GM21526 (cell line): ENCODE measurements around the gene ZNF618.

Experiments
- ATAC-seq: cut with Tn5 transposase; IDR thresholded peaks from one replicate; pipeline ENCODE4 v1.9.1; 2021; ENCODE audit warnings: moderate library complexity; ENCODE audit not compliant: unreplicated experiment, low FRiP score

Gene ZNF618

DNA sequence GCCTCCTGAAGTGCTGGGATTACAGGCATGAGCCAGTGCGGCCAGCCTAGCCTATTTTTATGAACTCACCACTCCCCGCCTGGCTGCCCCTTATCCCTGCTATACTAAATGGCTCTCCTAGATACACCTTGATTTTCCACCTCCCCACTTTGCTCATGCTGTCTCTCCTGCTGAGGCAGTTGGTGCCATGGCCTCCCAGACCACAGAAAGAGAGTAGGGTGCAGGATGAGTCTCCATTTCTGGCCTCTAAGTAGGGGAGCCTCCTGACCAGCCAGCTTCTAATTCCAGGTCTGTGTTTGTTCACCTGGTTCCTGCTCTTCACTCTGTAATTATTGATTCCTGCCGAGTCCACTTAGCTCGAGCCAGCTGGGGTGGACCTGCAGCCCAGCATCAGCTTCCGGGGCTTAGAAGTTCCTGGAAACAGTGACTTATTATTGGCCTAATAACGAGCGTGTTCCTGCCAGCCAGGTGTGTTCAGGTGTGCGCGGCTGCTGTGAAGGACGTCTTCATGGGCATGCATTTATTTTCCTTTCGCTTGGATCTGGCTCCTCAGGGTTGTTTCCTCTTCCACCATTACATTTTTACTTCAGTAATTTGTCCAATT is 34.0 kb downstream of the ZNF618 start:
- no peak for ATAC-seq

- no peak for ATAC-seq
Observed at GRCh38 chr9:113911850-113912557, 35.9 kb downstream of the ZNF618 start.

DNA sequence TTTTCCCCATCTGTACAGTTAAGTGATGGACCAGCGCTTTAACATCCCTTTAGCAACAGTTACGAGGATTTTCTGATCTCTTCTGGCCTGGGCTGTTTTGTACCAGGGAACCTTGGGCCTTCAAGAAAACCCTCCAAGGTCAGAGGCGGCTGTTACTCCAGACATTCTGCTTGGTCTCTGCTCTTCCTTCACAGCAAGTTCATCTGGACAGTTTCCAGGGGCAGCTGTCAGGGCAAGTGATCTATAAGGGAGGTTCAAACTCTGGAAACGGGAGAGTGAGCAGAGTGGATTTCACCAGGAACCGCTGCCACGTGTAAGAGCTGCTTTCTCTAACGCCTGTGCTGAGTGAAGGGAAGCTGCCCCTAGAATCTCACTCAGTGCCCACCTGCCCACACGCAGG is 36.7 kb downstream of the ZNF618 start:
- no peak for ATAC-seq

DNA sequence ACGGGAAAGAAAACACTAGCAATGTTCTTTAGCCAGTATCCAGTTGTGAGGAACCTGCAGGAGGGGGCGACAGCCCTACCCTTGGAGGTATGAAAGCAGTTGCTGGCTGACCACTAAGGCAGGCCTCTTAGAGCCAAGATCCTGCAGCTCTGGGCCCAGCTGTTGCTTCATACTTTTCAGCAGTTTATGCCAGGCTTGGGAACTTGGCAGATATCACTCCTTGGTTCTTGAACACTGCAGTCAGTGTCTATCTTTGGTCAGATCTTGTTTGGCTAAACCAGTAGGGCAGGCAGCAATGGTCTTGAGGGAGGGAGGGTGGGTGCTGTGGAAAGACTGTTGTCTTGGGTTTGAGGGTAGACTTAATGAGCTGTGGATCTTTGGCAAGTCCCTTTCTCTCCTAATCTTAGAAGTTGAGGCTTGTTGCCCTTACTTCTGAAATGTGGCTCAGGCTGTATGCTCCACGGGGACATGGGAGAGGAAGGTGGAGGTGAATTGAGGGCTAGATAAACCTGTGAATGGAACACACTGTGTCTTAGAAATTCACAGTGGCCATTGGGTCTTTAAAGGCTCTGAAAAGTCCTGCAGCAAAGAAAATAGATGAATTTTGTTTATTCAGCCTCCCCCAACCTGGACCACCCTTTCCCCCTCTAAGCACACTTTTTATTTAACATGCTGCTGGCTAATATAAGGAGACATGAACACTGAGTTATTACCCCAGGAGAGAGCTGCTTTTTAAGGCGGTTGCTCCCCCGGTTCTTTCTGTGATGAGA is 37.5 kb downstream of the ZNF618 start:
- no peak for ATAC-seq

- no peak for ATAC-seq
Observed at GRCh38 chr9:113914517-113914916, 38.4 kb downstream of the ZNF618 start.

- no peak for ATAC-seq
Observed at GRCh38 chr9:113915817-113916434, 39.8 kb downstream of the ZNF618 start.

- ATAC-seq = no peak
Observed at GRCh38 chr9:113916931-113917330, 40.8 kb downstream of the ZNF618 start.

DNA sequence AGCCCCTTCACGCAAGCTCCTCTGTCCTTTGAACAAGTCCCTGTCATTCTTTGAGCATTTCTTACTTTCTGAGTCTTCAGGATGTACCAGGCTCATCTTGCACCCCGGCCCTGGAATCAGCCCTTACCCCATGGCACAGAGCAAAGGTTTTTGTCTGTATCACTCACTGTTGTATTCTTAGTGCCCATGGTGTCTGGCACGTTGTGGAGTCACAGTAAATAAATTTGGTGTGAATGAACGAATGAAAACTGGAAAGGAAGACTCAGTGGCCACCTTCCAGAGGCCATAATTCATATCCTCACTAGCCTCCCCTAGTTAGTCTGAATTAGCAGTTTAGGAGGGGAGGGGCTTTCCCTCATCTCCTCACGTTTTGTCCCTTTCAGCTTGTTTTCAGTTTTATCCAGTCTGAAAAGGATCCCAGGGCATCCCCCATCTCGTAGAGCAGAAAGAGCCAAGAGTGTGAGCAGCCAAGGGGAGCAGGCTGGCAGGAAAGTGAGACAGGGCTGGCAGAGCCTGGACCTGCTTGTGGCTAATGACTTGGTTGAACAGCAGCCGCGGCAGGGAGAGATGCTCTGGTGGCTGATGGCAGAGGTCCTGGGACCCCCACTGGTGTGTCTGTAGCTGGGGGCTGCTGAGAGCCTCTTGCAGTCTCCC is 42.7 kb downstream of the ZNF618 start:
- ATAC-seq = no peak

GRCh38 chr9:113919382-113919781 is 43.3 kb downstream of the ZNF618 start:
- ATAC-seq = no peak

DNA sequence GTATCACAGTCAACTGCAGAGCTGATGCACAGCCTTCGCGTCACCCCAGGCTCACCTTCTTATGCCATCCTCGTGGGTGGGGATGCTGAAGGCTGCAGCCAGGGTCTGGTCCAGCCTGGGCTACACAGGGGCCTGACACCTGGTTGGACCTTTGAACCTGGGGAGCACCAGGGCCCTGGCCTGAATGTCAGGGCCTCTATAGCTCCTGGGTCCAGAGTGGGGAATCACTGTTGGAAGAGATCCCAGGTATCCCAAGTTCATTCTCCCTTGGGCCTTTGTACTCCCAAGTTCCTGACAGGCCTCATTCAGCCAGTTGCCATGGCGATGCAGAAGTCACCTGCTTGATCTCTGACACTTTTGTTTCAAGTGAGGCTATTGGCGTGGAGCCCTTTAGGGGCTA is 43.8 kb downstream of the ZNF618 start:
- no peak for ATAC-seq

GRCh38 chr9:113920872-113921271 is 44.8 kb downstream of the ZNF618 start:
- ATAC-seq = no peak

GRCh38 chr9:113921396-113921925 is 45.4 kb downstream of the ZNF618 start:
- no peak for ATAC-seq

GRCh38 chr9:113922160-113922559 is 46.1 kb downstream of the ZNF618 start:
- no peak for ATAC-seq

- ATAC-seq = no peak
Observed at GRCh38 chr9:113926211-113926610, 50.1 kb downstream of the ZNF618 start.

GRCh38 chr9:113927277-113927676 is 51.2 kb downstream of the ZNF618 start:
- ATAC-seq = no peak

- ATAC-seq = no peak
Observed at GRCh38 chr9:113928269-113928668, 52.2 kb downstream of the ZNF618 start.

GRCh38 chr9:113929634-113930389 is 53.7 kb downstream of the ZNF618 start:
- ATAC-seq = no peak

DNA sequence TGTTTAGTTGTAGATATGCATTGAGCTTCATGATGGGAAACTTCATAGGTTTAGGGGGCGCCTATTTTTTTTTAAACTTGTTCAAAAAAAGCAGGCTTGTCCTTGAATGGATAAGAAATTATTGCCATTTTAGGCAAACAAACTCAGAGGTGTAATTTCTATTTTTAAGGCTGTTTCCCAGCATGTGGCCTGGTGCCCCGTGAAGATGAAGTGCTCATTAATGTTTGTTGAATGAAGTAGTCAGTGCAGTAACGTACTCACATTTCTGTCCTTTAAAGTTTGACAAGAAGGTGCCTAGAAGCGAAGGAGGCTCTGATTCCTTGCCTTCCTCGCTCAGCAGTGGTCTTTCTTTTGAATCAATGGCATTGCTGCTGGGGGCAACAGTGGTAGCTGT is 54.3 kb downstream of the ZNF618 start:
- no peak for ATAC-seq

GRCh38 chr9:113931140-113931539 is 55.0 kb downstream of the ZNF618 start:
- ATAC-seq = no peak

GRCh38 chr9:113931777-113932176 is 55.7 kb downstream of the ZNF618 start:
- no peak for ATAC-seq
